T-helper 9 cell (primary cell): Measurements from ENCODE around the gene F8.

Experiments
- DNase-seq: peaks from one replicate; pipeline ENCODE4 v3.0.0-alpha.2; 2020

The F8 gene

GRCh38 chrX:154812341-154813101, 210.0 kb downstream of the F8 start:
- DNase-seq = no peak

DNA sequence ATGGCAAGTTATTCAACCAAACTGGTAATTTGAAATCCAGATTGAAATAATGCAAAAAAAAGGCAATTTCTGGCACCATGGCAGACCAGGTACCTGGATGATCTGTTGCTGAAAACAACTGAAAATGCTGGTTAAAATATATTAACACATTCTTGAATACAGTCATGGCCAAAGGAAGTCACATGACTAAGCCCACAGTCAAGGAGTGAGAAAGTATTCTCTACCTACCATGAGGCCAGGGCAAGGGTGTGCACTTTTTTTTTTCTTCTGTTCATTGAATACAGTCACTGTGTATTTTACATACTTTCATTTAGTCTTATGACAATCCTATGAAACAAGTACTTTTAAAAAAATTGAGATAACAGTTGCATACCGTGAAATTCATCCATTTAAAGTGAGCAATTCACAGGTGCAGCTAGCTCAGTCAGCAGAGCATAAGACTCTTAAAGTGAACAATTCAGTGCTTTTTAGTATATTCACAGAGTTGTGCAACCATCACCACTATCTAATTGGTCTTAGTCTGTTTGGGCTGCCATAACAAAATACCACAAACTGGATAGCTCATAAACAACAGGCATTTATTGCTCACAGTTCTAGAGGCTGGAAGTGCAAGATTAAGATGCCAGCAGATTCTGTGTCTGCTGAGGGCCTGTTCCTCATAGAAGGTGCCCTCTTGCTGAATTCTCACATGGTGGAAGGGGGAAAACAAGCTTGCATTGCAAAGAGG, 212.4 kb downstream of the F8 start:
- DNase-seq = no peak

DNA sequence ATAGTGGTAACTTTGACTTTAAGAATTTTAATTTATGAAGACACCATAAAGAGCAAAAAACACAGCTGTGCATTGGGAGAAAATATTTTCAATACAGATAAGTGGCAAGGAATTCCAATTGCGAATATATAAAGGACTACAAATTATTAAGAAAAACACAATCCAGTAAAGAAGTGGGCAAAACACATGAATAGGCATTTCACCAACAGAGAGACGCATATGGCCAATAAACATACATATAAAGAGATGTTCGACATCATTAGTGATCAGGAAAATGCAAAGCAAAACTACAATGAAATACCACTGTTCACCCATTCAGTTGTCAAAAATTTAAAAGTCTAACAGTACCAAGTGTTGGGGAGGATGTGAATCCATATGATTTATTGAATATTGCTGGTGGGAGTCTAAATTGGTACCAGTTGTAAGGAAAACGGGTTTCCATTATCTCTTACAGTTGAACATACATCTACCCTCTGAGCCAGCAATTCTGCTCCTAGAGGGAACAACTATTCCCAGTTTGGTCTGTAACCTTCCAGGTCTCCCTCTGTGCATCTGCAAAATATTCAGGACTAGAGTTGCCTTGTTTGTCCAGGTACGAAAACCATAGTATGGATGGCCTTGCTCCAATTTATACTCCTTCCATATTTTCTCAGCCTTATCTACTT, 215.6 kb downstream of the F8 start:
- DNase-seq = no peak

DNA sequence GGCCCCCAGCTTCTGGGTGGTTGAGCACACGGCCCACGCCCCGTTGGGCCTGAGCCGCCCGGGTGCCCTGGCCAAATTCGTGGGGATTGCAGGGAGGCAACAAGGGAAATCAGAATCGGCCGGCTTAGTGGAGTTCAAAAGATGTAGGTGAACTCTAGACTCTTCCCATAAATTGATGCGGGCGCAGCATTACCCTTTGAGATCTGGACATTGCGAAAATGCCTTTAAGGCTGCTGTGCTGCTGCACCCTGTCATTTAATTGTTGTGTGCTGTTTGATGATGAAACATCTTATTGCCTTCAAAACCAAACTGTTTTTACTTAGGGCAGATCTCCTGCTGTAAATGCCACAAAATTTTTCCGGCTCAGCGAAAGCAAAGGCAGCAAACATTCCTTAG, 216.8 kb downstream of the F8 start:
- DNase-seq = no peak

- peak; percentile 66 for DNase-seq
Observed at GRCh38 chrX:154804957-154805695, 217.4 kb downstream of the F8 start, which contains the start of gene MPP1. Gene MPP1 (minus strand): TSS chrX:154805485. CDS start chrX:154805373, 112 bp downstream.

- DNase-seq = no peak
Observed at GRCh38 chrX:154804261-154804956, 218.1 kb downstream of the F8 start.

- no peak for DNase-seq
Observed at GRCh38 chrX:154802947-154803346, 219.6 kb downstream of the F8 start.

- no peak for DNase-seq
Observed at GRCh38 chrX:154800478-154801210, 221.9 kb downstream of the F8 start.

DNA sequence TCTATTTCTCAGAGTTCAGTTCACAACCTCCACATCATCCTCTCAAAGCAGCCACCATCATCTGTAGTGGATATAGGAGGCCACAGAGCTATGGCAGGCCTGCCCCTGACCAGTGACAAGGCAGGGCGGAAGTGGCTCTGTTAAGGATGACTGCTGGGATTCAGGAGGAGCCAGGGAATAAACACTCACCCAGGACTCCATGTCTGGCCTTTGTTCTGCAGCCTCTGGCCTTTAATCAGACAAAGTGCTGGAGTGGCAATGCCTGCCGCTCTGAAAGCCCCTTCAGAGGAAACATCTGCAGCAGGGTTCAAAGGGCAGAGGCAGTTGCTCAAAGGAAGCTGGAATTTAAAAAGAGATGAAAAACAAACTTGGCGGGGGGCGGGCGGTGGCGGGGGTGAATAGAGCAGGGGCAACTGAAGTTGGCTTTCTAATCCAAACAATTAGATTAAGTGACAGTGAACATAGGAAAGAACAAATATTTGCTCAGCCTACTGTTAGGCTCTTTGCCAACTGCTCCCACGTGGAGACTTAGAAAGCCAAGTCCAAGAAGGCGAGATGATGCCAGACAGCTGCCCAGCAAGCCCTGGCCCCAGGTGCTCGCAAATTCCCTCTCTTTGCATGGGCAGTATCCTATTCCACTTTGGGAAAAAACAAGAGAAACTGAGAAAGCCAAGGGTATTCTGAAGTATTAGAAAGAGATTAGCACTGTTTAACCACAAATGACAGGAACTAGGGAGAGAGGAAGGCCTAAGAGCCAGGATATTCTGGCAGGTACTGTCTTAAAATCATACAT, 222.8 kb downstream of the F8 start:
- DNase-seq = no peak

DNA sequence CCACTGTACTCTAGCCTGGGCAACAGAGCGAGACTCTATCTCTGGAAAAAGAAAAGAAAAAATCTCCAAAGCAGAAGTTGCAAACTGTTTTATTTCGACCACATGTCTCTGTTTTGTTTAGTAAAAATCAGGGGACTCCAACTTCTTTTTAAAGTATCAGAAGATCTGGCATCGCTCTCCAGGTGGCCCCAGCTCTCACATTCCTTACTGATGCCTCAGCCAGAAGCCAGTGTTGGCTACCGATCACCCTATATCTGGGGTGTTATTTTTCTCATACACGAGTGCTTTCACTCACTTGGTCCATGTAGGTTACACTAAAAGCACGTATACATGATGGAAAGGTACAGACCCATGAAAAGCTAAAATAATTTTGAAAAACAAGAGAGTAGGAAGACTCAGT, 225.5 kb downstream of the F8 start:
- DNase-seq = no peak

DNA sequence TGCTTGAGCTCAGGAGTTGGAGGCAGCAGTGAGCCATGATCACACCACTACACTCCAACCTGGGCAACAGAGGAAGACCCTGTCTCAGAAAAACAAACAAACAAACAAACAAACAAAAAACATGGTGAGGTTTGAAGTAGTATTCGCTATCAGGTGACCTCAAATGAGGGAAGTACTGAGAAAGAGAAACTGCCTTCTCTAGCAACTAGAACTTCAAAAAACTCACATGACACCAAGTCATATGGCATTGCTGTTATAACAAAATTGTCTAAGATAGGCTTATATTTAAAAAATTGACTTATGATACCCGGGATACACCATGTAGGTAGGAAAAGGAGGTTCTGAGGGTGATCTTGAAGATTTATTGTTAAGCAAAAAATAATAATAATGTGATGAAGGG, 227.5 kb downstream of the F8 start:
- DNase-seq = no peak

DNA sequence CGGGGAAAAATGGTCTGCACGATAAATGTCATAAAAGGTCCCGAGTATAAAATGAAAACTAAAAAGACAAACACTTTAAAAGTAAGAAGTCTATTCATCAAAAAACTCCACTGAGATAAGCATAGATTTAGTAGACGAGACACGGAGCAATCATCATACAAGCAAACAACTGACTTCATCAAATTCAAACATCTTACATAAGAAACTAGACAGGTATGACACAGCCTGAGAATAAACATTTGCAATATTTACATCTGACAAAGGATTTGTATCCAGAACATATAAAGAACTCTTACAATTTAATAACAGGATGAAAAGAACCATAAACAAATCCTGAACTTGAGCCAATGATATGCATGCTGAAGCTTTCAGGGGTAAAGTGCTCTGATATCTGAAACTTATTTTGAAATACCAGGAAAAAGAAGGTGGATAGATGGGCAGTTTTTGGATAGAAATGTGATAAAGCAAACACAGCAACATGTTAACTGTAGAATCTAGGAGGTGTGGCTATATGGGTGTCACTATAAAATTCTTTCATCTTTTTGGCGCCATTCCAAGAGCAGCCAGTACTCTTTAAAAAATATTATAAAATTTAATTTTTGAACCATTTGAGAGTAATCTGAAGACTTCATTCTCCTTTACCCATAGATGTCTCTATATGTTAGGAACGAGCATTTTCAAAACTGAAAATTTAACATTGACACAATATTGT, 229.3 kb downstream of the F8 start:
- no peak for DNase-seq

DNA sequence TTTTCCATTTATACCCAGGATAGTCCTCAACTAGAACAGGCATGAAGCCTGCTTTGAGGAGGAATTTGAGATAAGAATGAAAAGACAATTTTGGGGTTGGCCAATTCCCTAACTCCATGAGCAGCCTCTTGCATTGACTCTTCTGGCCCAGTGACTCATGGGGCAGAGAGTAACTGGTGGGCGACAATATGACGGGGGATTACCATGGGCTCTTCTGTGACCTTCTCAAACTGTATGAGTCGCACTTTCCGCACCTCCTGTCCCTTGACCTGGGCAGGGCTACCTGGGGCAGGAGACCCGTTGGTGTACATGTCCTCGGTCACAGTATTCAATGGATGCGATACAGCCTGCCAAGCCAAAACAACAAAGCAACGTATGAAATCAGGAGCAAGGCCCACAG, 230.6 kb downstream of the F8 start:
- no peak for DNase-seq

GRCh38 chrX:154791467-154791866, 231.1 kb downstream of the F8 start:
- DNase-seq = no peak
